ENCODE results near the gene LINS1.

The LINS1 gene

GRCh38 chr15:100521907-100522306 is 80.1 kb downstream of the LINS1 start:
- Histone ChIP-seq H3K4me3 (ENCODE audit: insufficient read depth, low read depth, low read length, poor library complexity, severe bottlenecking) (no peak overlapping the region), H3K27me3 (replicated peaks; ENCODE audit: control insufficient read depth, insufficient read depth, low read length, poor library complexity, severe bottlenecking) (no peaks in the 10 kb centered on the region), H3K36me3 (ENCODE audit: control insufficient read depth, insufficient read depth, low read length) (no peaks in the 10 kb centered on the region), H3K27ac (ENCODE audit: insufficient read depth, low read length, poor library complexity, severe bottlenecking) (no peak overlapping the region), H3K4me1 (ENCODE audit: control insufficient read depth, insufficient read depth, low read length, poor library complexity, severe bottlenecking) (peaks cover 14% of the 10 kb centered on the region), H3K9me3 (ENCODE audit: control insufficient read depth, low read length) (no peaks in the 10 kb centered on the region)
- DNase-seq: no peak

- Histone ChIP-seq H3K27ac (ENCODE audit: insufficient read depth, low read length, poor library complexity, severe bottlenecking) (no peak overlapping the region), H3K4me3 (ENCODE audit: insufficient read depth, low read depth, low read length, poor library complexity, severe bottlenecking) (no peak overlapping the region), H3K4me1 (ENCODE audit: control insufficient read depth, insufficient read depth, low read length, poor library complexity, severe bottlenecking) (peaks cover 14% of the 10 kb centered on the region), H3K9me3 (ENCODE audit: control insufficient read depth, low read length) (no peaks in the 10 kb centered on the region), H3K27me3 (replicated peaks; ENCODE audit: control insufficient read depth, insufficient read depth, low read length, poor library complexity, severe bottlenecking) (no peaks in the 10 kb centered on the region), H3K36me3 (ENCODE audit: control insufficient read depth, insufficient read depth, low read length) (no peaks in the 10 kb centered on the region)
- DNase-seq: no peak
Observed at GRCh38 chr15:100520132-100520921, 81.7 kb downstream of the LINS1 start.

GRCh38 chr15:100517846-100518245 is 84.1 kb downstream of the LINS1 start:
- no peak overlapping the region for H3K4me3 ChIP-seq (ENCODE audit: insufficient read depth, low read depth, low read length, poor library complexity, severe bottlenecking)
- no peak overlapping the region for H3K27ac ChIP-seq (ENCODE audit: insufficient read depth, low read length, poor library complexity, severe bottlenecking)
- H3K36me3 ChIP-seq (ENCODE audit: control insufficient read depth, insufficient read depth, low read length): no peaks in the 10 kb centered on the region
- no peaks in the 10 kb centered on the region for H3K9me3 ChIP-seq (ENCODE audit: control insufficient read depth, low read length)
- H3K4me1 ChIP-seq (ENCODE audit: control insufficient read depth, insufficient read depth, low read length, poor library complexity, severe bottlenecking): peaks cover 14% of the 10 kb centered on the region
- no peaks in the 10 kb centered on the region for H3K27me3 ChIP-seq (replicated peaks; ENCODE audit: control insufficient read depth, insufficient read depth, low read length, poor library complexity, severe bottlenecking)
- no peak for DNase-seq
